OCI-LY7 (cell line): ENCODE data around the gene GNB1L. TPM values are rescaled to one million over a fixed set of nuclear protein-coding genes. Genes with fewer than 3 reads are reported as not detected.
A peak's percentile ranks its signal among the peaks of the same experiment; 100 is the strongest.

ENCODE experiments used
- BruUV-seq: library from RNA; stranded (reverse); fragments of 400-500 nt; replicated peaks from 2 replicates; lab custom pipeline; 2021; lab: Mats Ljungman, UMichigan
- CTCF ChIA-PET: fragments of 300-600 bp; sonication (Branson Sonifier 250); formaldehyde crosslinking; loops from one replicate; lab custom pipeline; 2022; ENCODE audit warnings: antibody characterized with exemption; ENCODE audit not compliant: unreplicated experiment; lab: Charles Lee
- POLR2A ChIA-PET: fragments of 300-600 bp; sonication (Branson Sonifier 250); formaldehyde crosslinking; loops from one replicate; lab custom pipeline; 2022; ENCODE audit warnings: antibody characterized with exemption; lab: Charles Lee
- DNase-seq: peaks from one replicate; pipeline ENCODE4 v3.0.0-alpha.2; 2015; ENCODE audit warnings: low spot score
- H2AFZ ChIP-seq: fragments of 200-600 bp; sonication (generic), shearing (Covaris generic); 2 replicates; pipeline ENCODE4 v1.6.1; 2014; ENCODE audit warnings: mild to moderate bottlenecking, antibody characterized with exemption, low read length, moderate library complexity
- H3K27ac ChIP-seq: fragments of 200-600 bp; sonication (generic); 2 replicates; pipeline ENCODE4 v1.5.1; 2014; ENCODE audit warnings: mixed run types, low read depth, mild to moderate bottlenecking, moderate library complexity, low read length, inconsistent platforms; ENCODE audit not compliant: poor library complexity, severe bottlenecking
- H3K36me3 ChIP-seq: fragments of 200-600 bp; sonication (generic); 2 replicates; pipeline ENCODE4 v1.6.1; 2014; ENCODE audit warnings: mild to moderate bottlenecking, antibody characterized with exemption, low read length, moderate library complexity, mixed read lengths; ENCODE audit not compliant: insufficient read depth
- H3K4me1 ChIP-seq: fragments of 200-600 bp; sonication (generic); 2 replicates; pipeline ENCODE4 v1.5.1; 2014; ENCODE audit warnings: mild to moderate bottlenecking, low read length; ENCODE audit not compliant: insufficient read depth, poor library complexity, severe bottlenecking
- H3K4me2 ChIP-seq: fragments of 200-600 bp; sonication (generic); 2 replicates; pipeline ENCODE4 v1.6.1; 2014; ENCODE audit warnings: mild to moderate bottlenecking, low read length
- H3K4me3 ChIP-seq: fragments of 200-600 bp; sonication (generic); 2 replicates; pipeline ENCODE4 v1.5.1; 2014; ENCODE audit warnings: mild to moderate bottlenecking, low read depth, low read length; ENCODE audit not compliant: poor library complexity, severe bottlenecking
- H3K79me2 ChIP-seq: fragments of 200-600 bp; sonication (generic); 2 replicates; pipeline ENCODE4 v1.6.1; 2016; ENCODE audit warnings: low read depth, mild to moderate bottlenecking, low read length, moderate library complexity, mixed read lengths; ENCODE audit not compliant: insufficient read depth
- H3K9me2 ChIP-seq: fragments of 200-600 bp; sonication (generic); 2 replicates; pipeline ENCODE4 v1.6.1; 2016; ENCODE audit warnings: mild to moderate bottlenecking, low read length, mixed read lengths; ENCODE audit not compliant: insufficient read depth
- H3K9me3 ChIP-seq: fragments of 200-600 bp; sonication (generic); 2 replicates; pipeline ENCODE4 v1.6.1; 2014; ENCODE audit warnings: mild to moderate bottlenecking, mixed run types, low read length, mixed read lengths
- H4K20me1 ChIP-seq: fragments of 200-600 bp; sonication (generic); 2 replicates; pipeline ENCODE4 v1.6.1; 2014; ENCODE audit warnings: mild to moderate bottlenecking, antibody characterized with exemption, low read length, moderate library complexity, mixed read lengths; ENCODE audit not compliant: insufficient read depth
- CTCF ChIP-seq: fragments of 200-600 bp; sonication (generic); conservative IDR thresholded peaks from 2 replicates; pipeline ENCODE4 v1.5.1; 2014; ENCODE audit warnings: mild to moderate bottlenecking, antibody characterized with exemption, low read length, moderate library complexity, mixed read lengths
- EZH2phosphoT487 ChIP-seq: fragments of 200-600 bp; sonication (generic); IDR thresholded peaks from 2 replicates; pipeline ENCODE4 v1.6.1; 2018; ENCODE audit warnings: low read depth, borderline replicate concordance, mild to moderate bottlenecking, mixed run types, antibody characterized with exemption, low read length, moderate library complexity, mixed read lengths
- intact Hi-C: fragments of 100-400 bp; cut with micrococcal nuclease; formaldehyde crosslinking; loops from one replicate; pipeline ENCODE4 v1.10.0; 2022; ENCODE audit not compliant: unreplicated experiment
- total RNA-seq, 2 experiments: library from RNA; depleted of rRNA in 1 of 2; stranded (reverse); fragments of >200 nt in 1 of 2; shearing (Covaris generic) in 1 of 2; gene quantifications; 2 replicates each; pipeline ENCODE4 v1.2.3, GENCODE V29; 2014 to 2022

Gene GNB1L
- total RNA-seq, 2 experiments from 2014 or later = 13.1 to 26.7 TPM

DNA sequence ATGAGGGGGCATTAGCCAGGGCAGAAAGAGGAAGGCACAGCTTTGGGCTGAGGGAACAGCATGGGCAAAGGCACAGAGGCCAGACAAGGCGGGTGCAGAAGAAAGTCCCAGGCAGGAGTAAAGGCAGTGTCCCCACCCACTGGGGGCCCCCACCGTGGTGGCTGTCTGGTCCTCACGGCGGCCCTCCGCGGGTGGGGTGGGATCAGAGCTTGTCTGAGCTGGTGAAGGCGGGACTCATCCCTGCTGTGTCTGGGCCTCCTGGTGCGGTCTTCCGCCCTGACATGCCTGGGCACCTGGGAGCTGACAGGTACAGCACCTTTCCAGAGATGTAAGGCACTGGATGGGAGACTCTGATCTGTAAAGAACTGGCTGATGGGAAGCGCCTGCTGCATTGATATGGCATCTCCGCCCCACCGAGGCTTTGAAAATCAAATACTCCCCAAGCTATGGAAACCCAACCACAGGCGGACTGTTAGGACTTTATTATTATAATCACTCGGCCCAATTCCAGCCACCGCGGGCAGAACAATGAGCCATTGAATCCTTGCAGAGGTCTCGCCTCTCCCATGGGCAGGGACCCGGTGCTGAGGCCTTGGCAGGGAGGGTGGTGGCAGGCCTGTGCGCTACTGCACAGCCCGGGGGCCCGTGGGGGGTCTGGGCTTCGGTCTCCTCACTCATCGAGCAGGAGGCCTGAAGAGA is 14.2 kb upstream of the GNB1L start:
- POLR2A ChIA-PET = no interaction called here
- H4K20me1 ChIP-seq = no peaks in the 10 kb centered on the region
- no peaks in the 10 kb centered on the region for H3K9me2 ChIP-seq
- CTCF ChIA-PET = interaction anchor here (0.6 kb wide), 1 partner anchor 18 kb away, joined by 3 read pairs; no protein-coding TSS in a partner anchor
- no peaks in the 10 kb centered on the region for H3K36me3 ChIP-seq
- H3K4me1 ChIP-seq = peaks cover 9% of the 10 kb centered on the region
- H3K27ac ChIP-seq = no peak overlapping the region
- H3K4me3 ChIP-seq = no peak overlapping the region
- no peak overlapping the region for H2AFZ ChIP-seq
- no TSS peak for BruUV-seq
- TF ChIP-seq EZH2phosphoT487 = no peak
- no peak for TF ChIP-seq CTCF
- no peak overlapping the region for H3K4me2 ChIP-seq
- no peaks in the 10 kb centered on the region for H3K9me3 ChIP-seq
- no peak for DNase-seq
- no peaks in the 10 kb centered on the region for H3K79me2 ChIP-seq
- intact Hi-C loops = no loop called here

DNA sequence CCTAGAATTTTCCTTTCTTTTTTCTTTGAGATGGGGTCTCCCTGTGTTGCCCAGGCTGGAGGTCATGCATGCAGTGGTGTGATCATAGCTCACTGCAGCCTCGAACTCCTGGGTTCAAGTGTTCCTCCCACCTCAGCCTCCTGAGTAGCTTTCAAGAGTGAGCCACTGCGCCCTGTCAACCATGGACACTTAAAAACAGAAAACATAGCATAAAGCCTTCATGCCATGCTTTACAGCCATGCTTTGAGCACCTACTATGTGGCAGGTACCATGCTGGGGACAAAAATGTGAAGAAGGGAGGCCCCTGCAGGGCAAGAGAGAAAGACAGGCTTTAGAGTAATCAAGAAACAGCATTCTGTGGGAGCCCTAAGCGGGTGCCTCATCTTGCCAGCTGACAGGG is 13.7 kb upstream of the GNB1L start:
- H3K4me2 ChIP-seq = no peak overlapping the region
- H3K4me1 ChIP-seq = peaks cover 8% of the 10 kb centered on the region
- intact Hi-C loops = no loop called here
- H3K4me3 ChIP-seq = no peak overlapping the region
- BruUV-seq = no TSS peak
- DNase-seq = no peak
- H4K20me1 ChIP-seq = no peaks in the 10 kb centered on the region
- no peaks in the 10 kb centered on the region for H3K79me2 ChIP-seq
- ChIA-PET CTCF (no interaction called here), POLR2A (interaction anchor here (0.6 kb wide), 1 partner anchor 84 kb away, joined by 3 read pairs; no protein-coding TSS in a partner anchor)
- H2AFZ ChIP-seq = no peak overlapping the region
- peak; percentile 32; the same call in 1 of the 2 replicates for TF ChIP-seq CTCF
- no peak for TF ChIP-seq EZH2phosphoT487
- no peaks in the 10 kb centered on the region for H3K9me3 ChIP-seq
- H3K27ac ChIP-seq = no peak overlapping the region
- no peaks in the 10 kb centered on the region for H3K9me2 ChIP-seq
- H3K36me3 ChIP-seq = no peaks in the 10 kb centered on the region

DNA sequence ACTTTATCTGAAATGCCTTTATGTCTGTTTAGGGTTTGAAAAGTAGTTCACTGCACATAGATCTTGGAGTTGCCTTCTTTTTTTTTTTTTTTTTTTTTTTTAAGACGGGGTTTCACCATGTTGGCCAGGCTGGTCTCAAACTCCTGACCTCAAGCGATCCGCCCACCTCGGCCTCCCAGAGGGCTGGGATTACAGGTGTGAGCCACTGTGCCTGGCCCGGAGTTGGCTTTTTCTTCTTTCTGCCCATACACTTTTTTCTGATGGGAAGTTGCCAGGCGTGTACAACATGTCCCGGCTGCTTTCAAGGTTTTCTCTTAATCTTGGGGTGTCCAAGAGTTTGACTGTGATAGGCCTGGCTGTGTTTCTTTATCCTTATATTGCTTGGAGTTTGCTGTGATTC is 12.9 kb upstream of the GNB1L start:
- Histone ChIP-seq H3K4me3 (no peak overlapping the region), H4K20me1 (no peaks in the 10 kb centered on the region), H3K36me3 (no peaks in the 10 kb centered on the region), H3K79me2 (no peaks in the 10 kb centered on the region), H3K9me2 (no peaks in the 10 kb centered on the region), H3K27ac (no peak overlapping the region), H3K4me1 (peaks cover 3% of the 10 kb centered on the region), H3K4me2 (no peak overlapping the region), H2AFZ (no peak overlapping the region), H3K9me3 (no peaks in the 10 kb centered on the region)
- no peak for DNase-seq
- intact Hi-C loops = no loop called here
- ChIA-PET CTCF (no interaction called here), POLR2A (interaction anchor here (0.6 to 2.0 kb wide), 2 partner anchors 12 to 85 kb away, joined by 3 to 8 read pairs; no protein-coding TSS in a partner anchor)
- no TSS peak for BruUV-seq
- TF ChIP-seq EZH2phosphoT487 = no peak
- TF ChIP-seq CTCF = no peak
